ENCODE measurements around the gene BIRC2. TPM values are rescaled to one million over a fixed set of nuclear protein-coding genes. Genes with fewer than 3 reads are reported as not detected.

The BIRC2 gene
- total RNA-seq, 1 donor from 2014 or later, result 53.1 TPM

DNA sequence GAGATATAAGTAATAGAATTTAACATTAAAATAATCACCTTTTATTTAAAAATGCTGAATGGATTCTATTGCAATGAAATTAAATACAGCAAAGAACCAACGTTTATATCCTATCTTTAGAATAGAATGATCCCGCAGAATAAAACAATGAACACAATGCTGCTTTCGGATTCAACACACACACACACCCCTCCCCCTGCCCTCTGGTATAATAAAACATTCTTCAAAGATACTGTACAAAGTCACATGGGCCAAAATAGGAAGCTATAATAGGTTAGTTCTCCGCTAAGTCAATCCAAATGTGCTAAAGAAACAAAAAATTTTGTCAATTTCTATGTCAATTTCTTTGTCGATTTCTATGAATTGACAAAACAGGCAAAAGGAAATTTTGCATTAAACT lies 58.5 kb downstream of the BIRC2 start:
- H3K9me3 Mint-ChIP-seq (ENCODE audit: unreplicated experiment), result no peaks in the 10 kb centered on the region
- H3K27ac Mint-ChIP-seq (ENCODE audit: unreplicated experiment), result no peak overlapping the region
- no peak for DNase-seq (ENCODE audit: low spot score)

DNA sequence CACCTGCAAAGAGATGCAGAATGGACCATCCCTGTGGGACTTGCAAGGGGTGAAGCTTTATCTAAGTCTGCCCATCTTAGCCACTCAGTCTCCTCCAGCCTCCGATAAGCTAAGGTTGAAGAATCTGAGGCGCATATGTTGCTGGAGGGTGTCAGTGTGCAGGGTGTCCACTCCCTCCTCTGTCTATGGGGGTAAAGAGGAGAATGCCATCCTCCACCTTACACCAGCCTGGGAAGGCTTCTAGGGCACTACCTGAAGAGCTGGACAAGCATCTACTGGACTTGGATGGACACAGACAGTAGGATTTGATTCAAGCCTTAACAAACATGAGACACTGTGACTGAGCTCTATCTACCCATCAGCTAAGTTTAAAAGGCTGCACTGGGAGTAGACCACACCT lies 59.1 kb downstream of the BIRC2 start:
- peaks cover 12% of the 10 kb centered on the region for H3K4me1 Mint-ChIP-seq (ENCODE audit: unreplicated experiment)
- H3K27ac Mint-ChIP-seq (ENCODE audit: unreplicated experiment), result no peak overlapping the region
- DNase-seq (ENCODE audit: low spot score), result no peak
- H3K27me3 Mint-ChIP-seq (ENCODE audit: unreplicated experiment), result peaks cover 3% of the 10 kb centered on the region
- TF ChIP-seq, protein P1, sequence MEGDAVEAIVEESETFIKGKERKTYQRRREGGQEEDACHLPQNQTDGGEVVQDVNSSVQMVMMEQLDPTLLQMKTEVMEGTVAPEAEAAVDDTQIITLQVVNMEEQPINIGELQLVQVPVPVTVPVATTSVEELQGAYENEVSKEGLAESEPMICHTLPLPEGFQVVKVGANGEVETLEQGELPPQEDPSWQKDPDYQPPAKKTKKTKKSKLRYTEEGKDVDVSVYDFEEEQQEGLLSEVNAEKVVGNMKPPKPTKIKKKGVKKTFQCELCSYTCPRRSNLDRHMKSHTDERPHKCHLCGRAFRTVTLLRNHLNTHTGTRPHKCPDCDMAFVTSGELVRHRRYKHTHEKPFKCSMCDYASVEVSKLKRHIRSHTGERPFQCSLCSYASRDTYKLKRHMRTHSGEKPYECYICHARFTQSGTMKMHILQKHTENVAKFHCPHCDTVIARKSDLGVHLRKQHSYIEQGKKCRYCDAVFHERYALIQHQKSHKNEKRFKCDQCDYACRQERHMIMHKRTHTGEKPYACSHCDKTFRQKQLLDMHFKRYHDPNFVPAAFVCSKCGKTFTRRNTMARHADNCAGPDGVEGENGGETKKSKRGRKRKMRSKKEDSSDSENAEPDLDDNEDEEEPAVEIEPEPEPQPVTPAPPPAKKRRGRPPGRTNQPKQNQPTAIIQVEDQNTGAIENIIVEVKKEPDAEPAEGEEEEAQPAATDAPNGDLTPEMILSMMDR (IDR thresholded peaks at IDR 0.05; ENCODE audit: unreplicated experiment), result no peak
- no peaks in the 10 kb centered on the region for H3K9me3 Mint-ChIP-seq (ENCODE audit: unreplicated experiment)
- no peak overlapping the region for H3K4me3 Mint-ChIP-seq (ENCODE audit: unreplicated experiment)
- H3K36me3 Mint-ChIP-seq (ENCODE audit: low read depth, unreplicated experiment), result peaks cover 8% of the 10 kb centered on the region

More for the DNA sequence above, 58.5 kb downstream of the BIRC2 start:
- TF ChIP-seq, protein P1 (IDR thresholded peaks at IDR 0.05; ENCODE audit: unreplicated experiment), result no peak
- peaks cover 8% of the 10 kb centered on the region for H3K36me3 Mint-ChIP-seq (ENCODE audit: low read depth, unreplicated experiment)
- peaks cover 3% of the 10 kb centered on the region for H3K27me3 Mint-ChIP-seq (ENCODE audit: unreplicated experiment)
- no peak overlapping the region for H3K4me3 Mint-ChIP-seq (ENCODE audit: unreplicated experiment)
- H3K4me1 Mint-ChIP-seq (ENCODE audit: unreplicated experiment), result peaks cover 11% of the 10 kb centered on the region

DNA sequence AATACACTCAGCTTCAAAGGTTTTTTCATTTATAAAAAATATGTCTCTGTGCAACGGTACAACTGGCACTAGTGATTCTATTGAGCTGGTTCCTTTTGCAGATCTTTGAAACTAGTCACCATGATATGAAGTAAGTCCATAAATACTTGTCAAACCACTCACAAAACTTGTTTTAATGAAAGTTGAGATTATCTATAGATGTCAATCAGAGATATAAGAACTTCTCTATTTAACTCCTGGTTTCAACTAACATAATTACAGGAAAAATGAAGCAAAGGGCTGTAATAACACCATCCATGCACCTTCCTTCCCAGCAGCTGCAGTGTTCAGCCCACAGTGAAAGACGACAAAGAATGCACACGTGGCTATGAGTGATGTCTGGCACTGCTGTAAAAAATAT lies 60.9 kb downstream of the BIRC2 start:
- H3K4me3 Mint-ChIP-seq (ENCODE audit: unreplicated experiment), result no peak overlapping the region
- H3K4me1 Mint-ChIP-seq (ENCODE audit: unreplicated experiment), result peaks cover 12% of the 10 kb centered on the region
- peaks cover 3% of the 10 kb centered on the region for H3K27me3 Mint-ChIP-seq (ENCODE audit: unreplicated experiment)
- no peaks in the 10 kb centered on the region for H3K9me3 Mint-ChIP-seq (ENCODE audit: unreplicated experiment)
- TF ChIP-seq, protein P1 (IDR thresholded peaks at IDR 0.05; ENCODE audit: unreplicated experiment), result no peak
- H3K36me3 Mint-ChIP-seq (ENCODE audit: low read depth, unreplicated experiment), result peaks cover 8% of the 10 kb centered on the region
- no peak for DNase-seq (ENCODE audit: low spot score)
- H3K27ac Mint-ChIP-seq (ENCODE audit: unreplicated experiment), result no peak overlapping the region

DNA sequence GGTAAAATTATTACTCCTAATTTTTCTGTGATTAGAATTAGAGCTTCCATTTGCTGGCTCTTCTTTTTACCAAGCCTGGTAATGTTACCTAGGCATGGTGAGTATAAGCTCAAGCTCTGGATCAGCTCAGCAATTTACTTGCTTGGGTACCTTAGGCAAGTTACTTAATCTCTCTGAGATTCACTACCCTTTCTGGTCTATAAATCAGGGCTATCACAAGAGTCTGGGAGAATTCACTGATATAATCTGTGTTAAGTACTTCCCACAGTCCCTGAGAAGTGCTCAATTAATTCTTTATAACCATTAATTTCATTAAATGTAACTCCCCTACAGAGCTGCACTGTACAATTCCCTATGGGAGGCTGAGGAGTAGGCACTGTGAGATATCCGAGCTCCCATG lies 61.3 kb downstream of the BIRC2 start:
- no peak for DNase-seq (ENCODE audit: low spot score)
- H3K4me1 Mint-ChIP-seq (ENCODE audit: unreplicated experiment), result peaks cover 12% of the 10 kb centered on the region
- no peaks in the 10 kb centered on the region for H3K9me3 Mint-ChIP-seq (ENCODE audit: unreplicated experiment)
- peaks cover 8% of the 10 kb centered on the region for H3K36me3 Mint-ChIP-seq (ENCODE audit: low read depth, unreplicated experiment)
- H3K4me3 Mint-ChIP-seq (ENCODE audit: unreplicated experiment), result no peak overlapping the region
- peaks cover 3% of the 10 kb centered on the region for H3K27me3 Mint-ChIP-seq (ENCODE audit: unreplicated experiment)
- no peak overlapping the region for H3K27ac Mint-ChIP-seq (ENCODE audit: unreplicated experiment)
- TF ChIP-seq, protein P1 (IDR thresholded peaks at IDR 0.05; ENCODE audit: unreplicated experiment), result no peak

DNA sequence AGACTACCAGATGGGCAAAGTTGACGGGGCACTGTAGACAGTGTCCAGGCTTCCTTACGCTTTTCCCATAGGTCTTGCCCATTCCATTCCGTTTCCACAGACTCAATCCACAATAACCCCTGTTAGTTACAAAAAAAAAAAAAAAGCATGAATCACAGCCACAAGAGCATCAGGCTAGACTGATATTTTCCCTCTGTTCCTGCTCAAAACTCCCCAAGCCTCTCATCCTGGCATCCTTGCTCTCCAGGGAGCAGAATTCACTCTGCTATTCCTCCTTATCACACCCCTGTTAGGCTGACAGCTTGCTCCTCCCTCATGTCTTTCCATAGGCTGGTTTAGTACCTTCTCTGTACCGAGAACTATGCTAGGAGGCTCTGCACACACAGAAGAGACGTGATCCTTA lies 63.4 kb downstream of the BIRC2 start:
- no peaks in the 10 kb centered on the region for H3K9me3 Mint-ChIP-seq (ENCODE audit: unreplicated experiment)
- TF ChIP-seq, protein P1 (IDR thresholded peaks at IDR 0.05; ENCODE audit: unreplicated experiment), result no peak
- peaks cover 11% of the 10 kb centered on the region for H3K36me3 Mint-ChIP-seq (ENCODE audit: low read depth, unreplicated experiment)
- peaks cover 6% of the 10 kb centered on the region for H3K4me1 Mint-ChIP-seq (ENCODE audit: unreplicated experiment)
- no peak overlapping the region for H3K27ac Mint-ChIP-seq (ENCODE audit: unreplicated experiment)
- DNase-seq (ENCODE audit: low spot score), result no peak
- peaks cover 3% of the 10 kb centered on the region for H3K27me3 Mint-ChIP-seq (ENCODE audit: unreplicated experiment)
- no peak overlapping the region for H3K4me3 Mint-ChIP-seq (ENCODE audit: unreplicated experiment)

All from endothelial cell (in vitro differentiated cells).